ENCODE measurements around the gene SYT6. TPM values are rescaled to one million over a fixed set of nuclear protein-coding genes. Genes with fewer than 3 reads are reported as not detected.

Gene SYT6
- total and polyA plus RNA-seq, 10 of the 15 experiments (the other 5 are each of a cell fraction or from before 2014, with no cell fraction given): 0.05 to 0.39 TPM; not detected in 8

GRCh38 chr1:114113411-114114184, 40.1 kb downstream of the SYT6 start:
- 0 out of 2 replicates have a peak, but pooled peaks cover 2% of the 10 kb centered on the region for H3K4me1 ChIP-seq (ENCODE audit: control insufficient read depth, insufficient read depth, low read length)
- H3K9ac ChIP-seq (ENCODE audit: control insufficient read depth, insufficient read depth, low read length): no peak overlapping the region
- H2AFZ ChIP-seq (ENCODE audit: control insufficient read depth, low read depth, low read length): no peak overlapping the region
- no peak overlapping the region for H3K27ac ChIP-seq (ENCODE audit: control insufficient read depth, insufficient read depth)
- no peak overlapping the region for H3K4me3 ChIP-seq
- H3K9me3 ChIP-seq (replicated peaks; ENCODE audit: control insufficient read depth, insufficient read depth, low read length): no peaks in the 10 kb centered on the region
- DNase-seq (ENCODE audit: low read depth, low spot score): no peak
- no peak overlapping the region for H3K4me2 ChIP-seq (ENCODE audit: control insufficient read depth, insufficient read depth)
- ATAC-seq: no peak
- TF ChIP-seq KLF5 (IDR thresholded peaks at IDR 0.05; ENCODE audit: partially characterized antibody) (no peak), CHD1 (IDR thresholded peaks at IDR 0.05; ENCODE audit: low read depth, low read length) (no peak), SKIL (IDR thresholded peaks at IDR 0.05; ENCODE audit: low read depth, poor library complexity, severe bottlenecking) (no peak), STAT1 (conservative IDR thresholded peaks at IDR 0.05) (no peak), BMI1 (IDR thresholded peaks at IDR 0.05; ENCODE audit: borderline replicate concordance) (no peak)
- intact Hi-C loops (cut with micrococcal nuclease; ENCODE audit: unreplicated experiment): no loop called here
- RAD21 ChIA-PET (ENCODE audit: unreplicated experiment): no interaction called here
- no peak for FAIRE-seq
- WGBS (ENCODE audit: insufficient coverage, insufficient replicate concordance, low lambda C conversion rate, missing lambda C conversion rate): 22% methylated on average over 7 of the region's 10 CpGs
- H4K20me1 ChIP-seq (ENCODE audit: control insufficient read depth, insufficient read depth): no peaks in the 10 kb centered on the region
- no peaks in the 10 kb centered on the region for H3K79me2 ChIP-seq (ENCODE audit: control insufficient read depth, insufficient read depth, low read length)
- H3K36me3 ChIP-seq (ENCODE audit: control insufficient read depth in 2 of 2, insufficient read depth in 2 of 2, low read length in 1 of 2): no peaks in the 10 kb centered on the region
- SMC1A ChIA-PET (ENCODE audit: uncharacterized antibody, unreplicated experiment): no interaction called here
- in situ Hi-C loops (cut with MboI): no loop called here
- CTCF ChIA-PET: no interaction called here
- BruUV-seq (replicated peaks): no TSS peak
- POLR2A ChIA-PET: no interaction called here
- no peaks in the 10 kb centered on the region for H3K27me3 ChIP-seq (replicated peaks in 1 of 2; ENCODE audit: control insufficient read depth in 2 of 2, insufficient read depth in 2 of 2, low read length in 1 of 2)

Measured in GM12878 (cell line).